DND-41 (cell line): ENCODE data around the gene USH1C.

Experiments
- EZH2 ChIP-seq: IDR thresholded peaks from 3 replicates; pipeline ENCODE4 v1.6.1; 2012; ENCODE audit warnings: borderline replicate concordance, low read depth, mild to moderate bottlenecking, moderate library complexity, low read length, inconsistent platforms; ENCODE audit not compliant: severe bottlenecking
- TF ChIP-seq, protein P1 (sequence below): IDR thresholded peaks from 2 replicates; pipeline ENCODE4 v1.5.1; 2012; ENCODE audit warnings: borderline replicate concordance, low read length, moderate library complexity, mild to moderate bottlenecking; ENCODE audit not compliant: poor library complexity, severe bottlenecking; ENCODE audit errors: extremely low read depth

- TF ChIP-seq, protein P1, sequence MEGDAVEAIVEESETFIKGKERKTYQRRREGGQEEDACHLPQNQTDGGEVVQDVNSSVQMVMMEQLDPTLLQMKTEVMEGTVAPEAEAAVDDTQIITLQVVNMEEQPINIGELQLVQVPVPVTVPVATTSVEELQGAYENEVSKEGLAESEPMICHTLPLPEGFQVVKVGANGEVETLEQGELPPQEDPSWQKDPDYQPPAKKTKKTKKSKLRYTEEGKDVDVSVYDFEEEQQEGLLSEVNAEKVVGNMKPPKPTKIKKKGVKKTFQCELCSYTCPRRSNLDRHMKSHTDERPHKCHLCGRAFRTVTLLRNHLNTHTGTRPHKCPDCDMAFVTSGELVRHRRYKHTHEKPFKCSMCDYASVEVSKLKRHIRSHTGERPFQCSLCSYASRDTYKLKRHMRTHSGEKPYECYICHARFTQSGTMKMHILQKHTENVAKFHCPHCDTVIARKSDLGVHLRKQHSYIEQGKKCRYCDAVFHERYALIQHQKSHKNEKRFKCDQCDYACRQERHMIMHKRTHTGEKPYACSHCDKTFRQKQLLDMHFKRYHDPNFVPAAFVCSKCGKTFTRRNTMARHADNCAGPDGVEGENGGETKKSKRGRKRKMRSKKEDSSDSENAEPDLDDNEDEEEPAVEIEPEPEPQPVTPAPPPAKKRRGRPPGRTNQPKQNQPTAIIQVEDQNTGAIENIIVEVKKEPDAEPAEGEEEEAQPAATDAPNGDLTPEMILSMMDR = no peak
- TF ChIP-seq EZH2 = no peak
Measured at GRCh38 chr11:17505146-17505545, 39.1 kb downstream of the USH1C start.
